GM18951 (cell line): ENCODE measurements around the gene ESAM.

Source experiments
- POLR2A ChIP-seq: IDR thresholded peaks from 4 replicates; pipeline ENCODE4 v1.6.1; 2011; ENCODE audit warnings: mild to moderate bottlenecking; ENCODE audit not compliant: insufficient read length, insufficient read depth; ENCODE audit errors: extremely low read depth
- in situ Hi-C: fragments of 300-500 bp; cut with MboI; formaldehyde crosslinking; loops from one replicate; pipeline ENCODE4 v1.12.0; 2022; ENCODE audit warnings: low sequenced_read_pairs, mixed read lengths, inconsistent platforms; ENCODE audit not compliant: unreplicated experiment

ESAM gene

DNA sequence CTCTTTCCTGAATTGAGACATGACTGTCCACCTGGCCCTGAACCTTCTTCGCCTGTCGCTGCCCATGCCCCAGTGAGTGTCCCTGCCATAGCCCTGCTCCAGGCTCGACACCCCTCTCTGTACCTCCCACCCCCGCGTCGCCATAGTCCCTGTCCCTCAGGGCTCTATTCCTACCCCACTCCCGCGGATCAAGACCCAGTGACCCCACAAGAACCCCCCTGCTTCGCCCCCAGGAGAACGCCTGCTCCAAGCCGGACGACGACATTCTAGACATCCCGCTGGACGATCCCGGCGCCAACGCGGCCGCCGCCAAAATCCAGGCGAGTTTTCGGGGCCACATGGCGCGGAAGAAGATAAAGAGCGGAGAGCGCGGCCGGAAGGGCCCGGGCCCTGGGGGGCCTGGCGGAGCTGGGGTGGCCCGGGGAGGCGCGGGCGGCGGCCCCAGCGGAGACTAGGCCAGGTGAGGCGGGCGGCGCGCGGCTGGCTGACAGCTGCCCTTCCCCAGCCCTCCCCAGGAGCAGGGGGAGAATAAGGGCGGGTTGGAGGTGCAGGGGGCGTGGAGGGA lies 16.7 kb downstream of the ESAM start:
- in situ Hi-C loops: no loop called here
- TF ChIP-seq POLR2A: no peak

DNA sequence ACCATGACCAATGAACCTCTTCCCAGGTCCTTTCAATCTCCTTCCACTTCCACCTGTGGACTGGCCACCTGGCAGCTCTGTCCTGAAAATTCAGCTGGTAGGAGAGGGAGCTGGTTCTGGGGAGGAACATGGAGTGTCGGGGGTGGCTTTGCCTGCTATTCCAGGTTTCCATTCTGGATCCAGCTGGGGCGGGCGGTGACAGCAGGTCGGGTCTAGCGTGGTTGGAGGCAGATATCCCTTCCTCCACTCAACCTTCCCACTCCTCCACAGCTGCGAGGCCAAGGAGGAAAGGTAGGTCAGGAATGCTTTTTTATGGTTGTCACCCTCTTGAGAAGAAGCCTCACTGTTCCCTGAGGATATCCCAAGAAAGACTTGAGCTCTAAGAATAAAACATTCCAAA lies 19.0 kb downstream of the ESAM start:
- in situ Hi-C loops: no loop called here
- TF ChIP-seq POLR2A: no peak

DNA sequence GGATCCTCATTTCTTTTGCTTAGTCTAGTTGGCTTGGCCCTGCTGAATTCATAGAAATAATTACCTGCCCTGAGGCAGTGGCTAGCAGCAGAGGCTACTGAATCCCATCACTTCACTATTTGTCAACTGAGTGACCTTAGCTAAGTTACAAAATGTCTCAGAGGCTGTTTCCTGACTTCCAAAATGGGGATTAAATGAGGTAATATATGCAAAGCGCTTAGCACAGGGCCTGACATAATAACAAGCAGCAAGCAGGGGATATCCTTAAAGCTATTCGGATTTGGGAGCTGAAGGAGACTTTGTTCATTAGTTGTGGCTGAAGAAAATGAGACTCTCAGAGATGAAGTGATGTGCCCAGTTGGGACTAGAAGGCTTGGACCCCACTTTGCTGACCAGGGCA lies 19.5 kb downstream of the ESAM start:
- in situ Hi-C loops: no loop called here

DNA sequence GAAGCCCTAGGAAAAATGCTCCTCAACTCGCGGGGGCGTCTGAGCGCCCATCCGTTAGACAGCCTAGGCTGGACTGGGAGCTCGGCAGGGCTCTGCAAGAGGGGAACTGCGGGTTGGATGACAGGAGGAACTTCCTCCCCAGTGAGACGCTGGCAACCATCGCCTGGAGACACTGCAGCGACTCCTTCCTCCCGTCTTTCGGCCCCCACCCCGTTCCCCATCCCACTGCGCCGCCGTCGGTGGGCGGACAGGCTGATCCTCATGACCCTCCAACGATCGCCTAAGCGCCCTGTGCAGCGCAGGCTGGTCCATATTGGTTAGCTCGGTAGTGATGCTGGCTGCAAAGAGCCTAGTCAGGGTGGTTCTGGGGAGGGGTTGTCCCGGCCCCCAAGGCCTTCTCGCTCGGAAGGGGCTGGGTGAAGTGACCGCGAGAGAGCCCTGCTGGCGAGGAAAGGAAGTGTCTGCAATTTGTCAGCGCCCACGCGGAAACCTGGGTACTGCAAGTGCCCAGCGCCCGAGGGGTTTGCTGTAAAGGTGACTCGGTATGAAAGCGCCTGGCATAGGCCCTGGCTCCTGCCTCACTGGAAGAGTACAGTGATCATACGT lies 21.7 kb downstream of the ESAM start:
- in situ Hi-C loops: no loop called here
- no peak for TF ChIP-seq POLR2A

More for the DNA sequence above, 19.5 kb downstream of the ESAM start:
- no peak for TF ChIP-seq POLR2A

DNA sequence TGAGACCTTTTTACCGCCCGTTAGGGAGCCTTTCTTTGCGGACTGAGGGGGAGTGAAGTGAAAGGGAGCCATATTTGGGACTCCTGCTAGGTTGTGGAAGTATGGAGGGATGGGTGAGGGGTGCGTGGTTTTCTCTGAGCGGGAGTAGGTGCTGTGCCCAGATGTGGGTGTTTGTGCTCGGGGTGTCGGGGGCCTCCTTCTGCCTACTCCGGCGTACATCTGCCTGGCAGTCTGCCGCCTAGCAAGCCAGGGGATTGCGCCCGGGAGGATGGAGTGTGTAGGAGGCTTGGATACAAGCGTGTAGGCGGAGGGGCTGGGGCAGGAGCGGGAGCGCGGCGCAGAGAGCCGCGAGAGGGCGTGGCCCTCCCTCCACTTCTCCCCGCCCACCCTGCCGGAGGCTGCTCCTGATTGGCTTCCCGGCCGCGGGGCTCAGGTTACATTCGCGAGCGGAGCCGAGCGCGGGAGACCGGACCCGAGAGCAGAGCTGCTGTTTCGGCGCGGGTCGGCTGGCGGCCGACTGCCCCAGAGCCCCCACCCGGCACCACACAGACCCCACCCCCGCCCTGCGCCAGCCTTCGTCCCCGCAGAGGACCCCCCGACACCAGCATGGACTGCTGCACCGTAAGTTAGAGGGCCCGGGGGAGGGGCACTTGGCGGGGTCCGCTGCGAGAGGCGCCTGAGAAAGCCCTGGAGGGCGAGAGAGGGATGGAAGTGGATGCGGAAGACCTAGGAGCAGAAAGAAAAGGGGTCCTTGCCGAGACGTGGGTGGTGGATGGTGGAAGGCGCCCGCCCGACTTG lies 22.4 kb downstream of the ESAM start, which contains the start of gene NRGN:
Gene NRGN (plus strand): TSS at position 464 of the 798 bp plus-strand sequence. CDS start 143 bp downstream, at position 607.
- in situ Hi-C loops: no loop called here
- peak; percentile 48 for TF ChIP-seq POLR2A

DNA sequence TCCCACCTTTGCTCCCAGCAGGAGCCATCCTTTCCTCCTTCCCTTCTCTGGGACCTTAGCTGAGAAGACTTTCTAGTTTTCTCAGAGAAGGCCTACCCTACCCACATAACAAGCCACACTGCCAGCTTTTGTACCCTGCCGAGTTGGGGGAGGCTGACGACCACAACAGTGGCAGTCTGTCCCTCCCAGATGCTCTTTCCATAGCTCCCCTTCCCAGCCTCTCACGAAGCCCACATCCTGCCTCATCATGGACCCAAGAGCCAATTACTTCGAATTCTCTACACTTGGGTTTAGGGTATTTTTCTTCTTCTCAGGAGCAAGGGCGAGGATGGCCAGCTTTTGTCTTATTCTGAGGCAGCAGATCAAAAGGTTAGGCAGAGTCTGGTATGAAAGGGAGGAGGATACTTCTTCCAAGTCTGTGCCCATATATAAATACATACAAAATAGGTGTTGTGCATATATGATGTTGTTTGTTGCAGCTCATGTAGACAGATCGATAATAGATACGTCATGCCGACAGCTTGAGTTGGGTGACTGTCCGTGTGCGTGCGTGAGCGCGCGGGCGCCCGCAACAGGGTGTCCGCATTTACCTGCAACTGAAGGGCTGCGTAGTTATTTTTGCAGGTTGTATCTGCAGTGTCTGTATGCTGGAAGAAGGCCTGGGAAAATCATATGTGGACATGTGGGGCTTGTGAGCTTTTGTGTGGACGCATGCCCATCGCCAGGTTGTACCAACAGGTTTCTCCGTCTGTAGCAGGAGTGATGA lies 23.2 kb downstream of the ESAM start:
- in situ Hi-C loops: no loop called here
- no peak for TF ChIP-seq POLR2A

DNA sequence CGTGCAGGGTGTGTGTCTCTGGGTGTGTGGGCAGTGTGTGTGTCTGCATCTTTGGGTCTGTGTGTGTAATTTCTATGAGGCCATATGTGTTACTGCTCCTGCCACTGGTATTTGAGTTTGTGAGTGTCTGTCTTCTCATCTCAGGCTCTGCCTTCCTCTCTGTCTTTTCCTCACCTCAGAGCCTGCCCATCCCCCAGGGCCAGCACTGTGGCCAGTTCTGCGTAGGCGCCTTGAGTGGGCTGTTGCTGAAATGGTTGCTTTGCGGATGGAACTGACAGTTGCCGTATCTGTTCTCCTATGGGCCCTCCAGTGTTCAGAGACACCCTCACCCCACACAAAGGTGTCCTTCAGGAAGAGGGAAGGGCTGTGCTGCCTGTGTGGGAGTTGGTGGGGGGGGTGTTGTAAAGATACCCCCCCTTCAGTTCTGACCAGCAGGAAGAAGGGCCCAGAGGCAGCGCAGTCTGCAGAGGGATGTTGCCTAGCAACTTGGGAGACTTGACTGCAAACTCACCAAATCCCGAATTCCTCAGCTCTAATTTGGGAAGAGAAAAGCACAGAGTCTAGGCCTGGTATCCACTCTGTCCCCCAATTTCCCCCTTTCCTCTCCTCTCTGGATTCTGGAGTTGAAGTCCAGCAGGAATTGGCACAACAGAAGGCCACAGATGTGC lies 24.3 kb downstream of the ESAM start:
- no peak for TF ChIP-seq POLR2A
- in situ Hi-C loops: no loop called here

DNA sequence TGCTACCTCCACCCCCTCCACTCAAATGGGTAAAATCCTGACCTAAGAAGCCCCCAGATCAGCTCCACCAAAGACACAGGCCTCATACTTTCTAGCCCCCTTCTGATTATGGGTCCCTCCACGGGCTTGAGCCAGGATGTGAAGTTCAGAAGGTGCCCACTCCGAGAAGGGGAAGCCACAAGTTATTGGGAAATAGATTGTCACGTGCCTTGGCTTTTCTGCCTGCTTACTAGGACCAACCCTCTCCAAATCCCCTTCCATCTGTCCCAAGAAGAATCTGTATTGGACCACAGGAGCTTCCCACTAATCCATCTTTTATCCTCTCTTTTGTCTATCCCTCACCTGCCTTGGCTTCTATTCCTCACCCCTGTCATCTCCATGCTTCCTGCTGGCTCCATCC lies 25.4 kb downstream of the ESAM start:
- TF ChIP-seq POLR2A: no peak

DNA sequence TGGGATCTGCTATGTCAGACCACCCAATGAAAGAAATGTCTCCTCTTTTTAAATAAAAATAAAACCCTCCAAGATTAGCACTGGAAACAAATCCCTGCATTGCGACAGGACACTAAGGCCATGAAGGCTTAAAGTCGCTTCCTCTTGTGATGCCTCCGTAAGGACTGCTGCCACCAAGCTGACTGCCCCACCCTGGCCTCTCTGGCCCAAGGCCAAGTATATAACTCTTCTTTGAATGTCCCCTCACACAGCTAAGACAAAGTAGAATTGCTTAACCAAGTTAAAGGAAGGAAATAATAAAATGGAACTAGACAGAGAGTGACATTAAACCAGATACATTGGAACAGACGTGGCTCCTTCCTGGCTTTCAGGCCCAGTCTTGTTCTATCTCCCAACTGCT lies 29.9 kb downstream of the ESAM start:
- no peak for TF ChIP-seq POLR2A
- in situ Hi-C loops: no loop called here

More for the DNA sequence above, 25.4 kb downstream of the ESAM start:
- in situ Hi-C loops: no loop called here

DNA sequence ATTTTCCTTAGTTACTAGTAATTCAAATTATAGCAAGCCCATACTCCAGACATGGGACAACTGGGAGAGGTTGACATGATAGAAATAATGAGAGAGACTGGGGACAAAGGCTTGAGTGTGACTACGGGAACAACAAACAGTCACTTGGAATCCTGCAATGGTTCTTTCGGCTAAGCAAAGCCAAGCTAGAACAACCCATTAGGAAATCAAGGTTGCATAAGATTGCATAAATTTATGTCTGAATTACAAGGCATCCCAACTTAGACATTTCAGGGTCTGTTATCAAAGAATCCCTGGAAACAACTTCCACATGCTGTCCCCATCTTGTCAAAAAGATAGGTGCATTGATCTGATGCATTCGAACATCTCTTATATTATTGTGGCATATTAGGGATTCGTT lies 32.5 kb downstream of the ESAM start:
- TF ChIP-seq POLR2A: no peak

DNA sequence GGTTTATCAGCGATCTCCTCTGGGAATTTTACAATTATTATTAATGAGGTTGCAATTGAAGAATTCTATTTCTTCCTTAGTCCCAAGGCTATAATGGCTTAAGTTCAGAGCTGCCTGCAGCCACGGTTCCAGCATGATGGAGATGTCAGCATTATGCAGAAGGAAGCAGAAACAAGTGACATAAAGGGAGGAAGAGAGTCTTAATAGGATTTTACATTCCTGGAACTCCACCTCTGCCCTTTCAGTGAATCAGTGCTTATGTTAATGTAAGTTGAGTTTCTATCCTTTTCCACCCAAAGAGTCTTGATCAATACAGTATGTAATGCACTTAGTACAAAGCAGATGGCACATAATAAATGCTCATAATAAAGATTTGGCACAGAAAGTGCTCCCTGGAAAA lies 34.0 kb downstream of the ESAM start:
- in situ Hi-C loops: no loop called here
- TF ChIP-seq POLR2A: no peak

More for the DNA sequence above, 32.5 kb downstream of the ESAM start:
- in situ Hi-C loops: no loop called here

DNA sequence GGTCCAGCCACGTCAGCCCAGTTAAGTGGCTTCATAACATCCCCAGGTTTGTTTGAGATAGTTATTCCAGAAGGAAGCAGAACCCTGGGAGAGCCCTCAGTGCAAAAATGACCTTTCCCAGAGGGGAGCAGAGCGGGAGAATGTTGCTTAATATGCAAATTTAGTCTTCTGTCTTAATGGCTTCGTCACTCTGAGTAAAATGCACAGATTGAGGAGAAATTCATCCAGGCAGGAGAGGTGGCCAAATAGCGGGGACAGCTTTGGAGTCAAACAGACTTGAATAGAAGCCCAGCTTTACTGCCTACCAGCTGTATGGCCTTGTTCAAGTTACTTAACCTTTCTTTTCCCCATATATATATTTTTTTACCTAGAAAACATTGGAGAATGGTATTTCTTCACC lies 34.6 kb downstream of the ESAM start:
- in situ Hi-C loops: no loop called here
- TF ChIP-seq POLR2A: no peak

DNA sequence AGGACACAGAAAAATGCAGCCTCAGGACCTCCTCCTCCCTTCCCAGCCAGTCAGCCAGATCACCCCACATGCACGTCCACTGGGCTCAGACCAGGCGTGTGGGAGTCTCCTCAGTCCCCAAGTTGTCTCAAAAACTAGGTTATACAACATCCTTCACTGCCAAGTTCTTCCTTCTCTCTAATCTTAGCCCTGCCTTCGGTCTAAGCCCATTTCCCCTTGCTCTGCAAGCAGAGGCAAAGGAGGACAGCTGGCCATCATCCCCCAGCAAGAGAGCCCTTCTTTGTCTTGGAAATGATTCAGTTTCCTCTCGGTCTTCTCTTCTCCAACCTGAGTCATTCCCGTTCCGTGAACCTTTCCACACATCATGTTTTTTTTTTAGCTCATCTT lies 36.4 kb downstream of the ESAM start:
- in situ Hi-C loops: no loop called here
- TF ChIP-seq POLR2A: no peak
